Body of pancreas (tissue), 4 donors: Measurements from ENCODE around the gene KIRREL3. TPM values are rescaled to one million over a fixed set of nuclear protein-coding genes. Genes with fewer than 3 reads are reported as not detected.

Experiments used
- ATAC-seq: fragments of 150-250 bp; one replicate; pipeline ENCODE4 v1.9.1; 2016
- DNase-seq, 4 donors: peaks; one replicate each; pipeline ENCODE4 v3.0.0-alpha.2; 2019
- H3K27ac ChIP-seq, 4 donors: fragments of 200-600 bp; sonication (generic); 1 replicate in 3 of 4; 2 replicates in 1 of 4; pipeline versions ENCODE4 v1.5.1 to v1.6.1; 2016 to 2019; ENCODE audit warnings: mild to moderate bottlenecking in 1 of 4, mixed read lengths in 1 of 4, moderate library complexity in 1 of 4
- H3K27me3 ChIP-seq, 2 donors: fragments of 200-600 bp; sonication (generic); one replicate each; pipeline ENCODE4 v1.6.0; 2016; ENCODE audit warnings: mild to moderate bottlenecking in 1 of 2
- H3K36me3 ChIP-seq, 2 donors: fragments of 200-600 bp; sonication (generic); replicated peaks in 1 of 2; 2 replicates each; pipeline ENCODE4 v1.5.1; 2016; ENCODE audit warnings: low read depth in 2 of 2; ENCODE audit not compliant: insufficient read depth in 1 of 2
- H3K4me1 ChIP-seq: fragments of 200-600 bp; sonication (generic); one replicate; pipeline ENCODE4 v1.6.0; 2016
- H3K4me3 ChIP-seq, 2 donors: fragments of 200-600 bp; sonication (generic); 1 replicate in 1 of 2; 2 replicates in 1 of 2; pipeline ENCODE4 v1.5.1; 2016 to 2019
- H3K9me3 ChIP-seq, 3 donors: fragments of 200-600 bp; sonication (generic); 1 replicate in 2 of 3; 2 replicates in 1 of 3; pipeline ENCODE4 v1.5.1; 2016
- POLR2A ChIP-seq, 3 donors: fragments of 450-650 bp; IDR thresholded peaks; one replicate each; pipeline ENCODE4 v1.6.1; 2016; ENCODE audit warnings: antibody characterized with exemption in 3 of 3, mild to moderate bottlenecking in 2 of 3
- WGBS, 2 donors: methylation state at CpG; one replicate each; pipeline ENCODE4 v1.1.5; 2017; 5-methylcytosine and 5-hydroxymethylcytosine counted together
- intact Hi-C: fragments of 100-400 bp; cut with DNase I; formaldehyde crosslinking; loops from one replicate; pipeline ENCODE4 v1.15.1; 2023
- total RNA-seq, 2 donors: library from RNA; depleted of rRNA; stranded (reverse); fragments of >200 nt; gene quantifications; one replicate each; pipeline ENCODE4 v1.1.0, GENCODE V29; 2016
- TF ChIP-seq, protein P1 (sequence below), 7 experiments: fragments of 450-650 bp in 4 of 7; fragments of 200-600 bp in 3 of 7; sonication (generic) in 3 of 7; IDR thresholded peaks; one replicate each; pipeline ENCODE4 v1.5.1; 2016 to 2019; ENCODE audit warnings: antibody characterized with exemption in 7 of 7

The KIRREL3 gene
- total RNA-seq, 2 donors from 2014 or later = 0.26 TPM; not detected in 1

DNA sequence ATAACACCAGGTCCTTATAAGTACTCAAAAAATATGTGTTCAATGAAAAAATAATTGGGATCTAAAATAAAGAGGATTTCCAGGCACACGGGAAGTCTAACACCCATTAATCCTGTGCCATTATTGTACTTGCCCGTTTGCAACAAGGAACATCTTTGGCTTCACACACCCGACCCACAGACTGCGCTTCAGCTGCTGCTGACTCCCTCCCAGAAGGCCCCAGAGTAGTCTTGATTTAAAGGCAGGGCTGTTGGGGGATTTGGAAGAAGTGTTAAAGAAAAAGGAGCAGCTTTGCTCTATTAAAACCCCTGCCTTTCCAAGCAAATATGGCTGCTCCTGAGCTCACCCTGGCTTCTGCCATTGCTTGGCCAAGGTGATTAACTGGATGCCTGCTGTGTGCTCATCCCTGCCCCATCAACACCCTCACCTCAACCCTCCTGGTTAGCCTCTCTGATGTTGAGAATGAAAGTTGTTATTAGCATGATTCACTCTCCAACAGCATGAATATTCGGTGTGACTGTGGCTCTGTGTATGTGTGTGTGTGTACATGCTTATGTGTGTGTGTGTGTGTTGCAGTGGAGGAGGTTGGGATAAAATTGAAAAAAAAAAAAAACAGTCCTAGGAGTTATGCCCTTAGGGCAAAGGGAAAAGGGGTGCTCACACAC lies 76.1 kb downstream of the KIRREL3 start:
- Histone ChIP-seq H3K4me1 (no peaks in the 10 kb centered on the region), H3K27ac (no peak overlapping the region), H3K4me3 (no peak overlapping the region), H3K9me3 (no peaks in the 10 kb centered on the region), H3K27me3 (no peaks in the 10 kb centered on the region), H3K36me3 (no peaks in the 10 kb centered on the region)
- intact Hi-C loops = no loop called here
- no peak for ATAC-seq
- no peak for DNase-seq
- WGBS, 2 donors = 53 to 60% methylated on average over 5 of the region's 5 CpGs
- TF ChIP-seq, protein P1, sequence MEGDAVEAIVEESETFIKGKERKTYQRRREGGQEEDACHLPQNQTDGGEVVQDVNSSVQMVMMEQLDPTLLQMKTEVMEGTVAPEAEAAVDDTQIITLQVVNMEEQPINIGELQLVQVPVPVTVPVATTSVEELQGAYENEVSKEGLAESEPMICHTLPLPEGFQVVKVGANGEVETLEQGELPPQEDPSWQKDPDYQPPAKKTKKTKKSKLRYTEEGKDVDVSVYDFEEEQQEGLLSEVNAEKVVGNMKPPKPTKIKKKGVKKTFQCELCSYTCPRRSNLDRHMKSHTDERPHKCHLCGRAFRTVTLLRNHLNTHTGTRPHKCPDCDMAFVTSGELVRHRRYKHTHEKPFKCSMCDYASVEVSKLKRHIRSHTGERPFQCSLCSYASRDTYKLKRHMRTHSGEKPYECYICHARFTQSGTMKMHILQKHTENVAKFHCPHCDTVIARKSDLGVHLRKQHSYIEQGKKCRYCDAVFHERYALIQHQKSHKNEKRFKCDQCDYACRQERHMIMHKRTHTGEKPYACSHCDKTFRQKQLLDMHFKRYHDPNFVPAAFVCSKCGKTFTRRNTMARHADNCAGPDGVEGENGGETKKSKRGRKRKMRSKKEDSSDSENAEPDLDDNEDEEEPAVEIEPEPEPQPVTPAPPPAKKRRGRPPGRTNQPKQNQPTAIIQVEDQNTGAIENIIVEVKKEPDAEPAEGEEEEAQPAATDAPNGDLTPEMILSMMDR (IDR thresholded peaks at IDR 0.05) = no peak
- no peak for TF ChIP-seq POLR2A (IDR thresholded peaks at IDR 0.05)

DNA sequence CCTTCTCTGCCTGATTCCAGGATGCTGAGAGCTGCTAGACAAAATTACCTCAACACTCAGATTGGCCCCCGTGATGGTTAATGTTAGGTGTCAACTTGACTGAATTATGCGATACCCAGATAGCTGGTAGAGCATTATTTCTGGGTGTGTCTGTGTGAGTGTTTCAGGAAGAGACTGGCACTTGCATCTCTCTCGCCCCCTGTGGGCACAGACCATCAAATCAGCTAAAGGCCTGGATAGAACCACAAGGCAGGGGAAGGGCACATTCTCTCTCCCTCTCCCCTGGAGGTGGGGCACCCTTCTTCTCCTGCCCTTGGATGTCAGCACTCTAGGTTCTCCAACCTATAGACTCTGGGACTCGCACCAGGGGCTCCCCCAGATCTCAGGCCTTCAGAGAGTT lies 79.7 kb downstream of the KIRREL3 start:
- Histone ChIP-seq H3K36me3 (no peaks in the 10 kb centered on the region), H3K27me3 (no peaks in the 10 kb centered on the region), H3K9me3 (no peaks in the 10 kb centered on the region), H3K4me3 (no peak overlapping the region), H3K27ac (no peak overlapping the region), H3K4me1 (no peaks in the 10 kb centered on the region)
- TF ChIP-seq, protein P1 (IDR thresholded peaks at IDR 0.05) = no peak
- no peak for TF ChIP-seq POLR2A (IDR thresholded peaks at IDR 0.05)
- no peak for DNase-seq
- ATAC-seq = no peak
- 85 to 94% methylated on average over 4 of the region's 4 CpGs for WGBS, 2 donors
- intact Hi-C loops = no loop called here

DNA sequence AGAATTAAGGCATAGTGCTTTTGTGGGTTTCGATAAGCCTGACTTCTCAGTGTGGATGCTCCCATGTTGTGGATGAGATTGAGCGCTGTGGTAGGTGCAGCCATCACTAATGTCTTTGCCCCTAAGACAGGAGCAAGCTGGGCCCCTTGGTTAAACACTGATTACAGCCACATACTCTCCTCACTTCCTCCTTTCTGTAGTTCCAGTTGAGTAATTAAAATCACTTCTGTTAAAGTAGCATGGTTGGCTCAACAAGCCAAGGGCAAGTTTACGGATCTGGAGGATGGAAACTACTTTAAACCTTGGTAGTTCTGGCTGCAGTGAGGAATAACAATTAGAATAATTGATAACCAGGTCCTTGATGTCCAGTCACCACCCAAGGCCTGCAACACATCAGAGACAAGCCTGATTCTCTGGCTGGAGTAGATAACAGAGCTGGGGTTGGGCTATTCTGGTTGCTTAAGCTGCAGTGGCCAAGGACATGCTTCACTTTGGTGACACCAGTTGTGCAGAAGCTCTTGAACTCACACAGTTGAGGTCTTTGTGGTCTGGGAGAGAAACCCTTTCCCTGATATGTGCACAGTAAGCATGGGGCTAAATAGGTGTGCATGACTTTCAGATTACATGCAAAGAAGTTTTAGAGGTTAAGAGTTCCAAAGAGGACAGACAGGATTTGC lies 81.3 kb downstream of the KIRREL3 start:
- TF ChIP-seq POLR2A (IDR thresholded peaks at IDR 0.05) = no peak
- TF ChIP-seq, protein P1 (IDR thresholded peaks at IDR 0.05) = no peak
- H3K36me3 ChIP-seq = no peaks in the 10 kb centered on the region
- no peaks in the 10 kb centered on the region for H3K4me1 ChIP-seq
- no peak overlapping the region for H3K4me3 ChIP-seq
- ATAC-seq = no peak
- no peak overlapping the region for H3K27ac ChIP-seq
- no peak for DNase-seq
- intact Hi-C loops = no loop called here
- no peaks in the 10 kb centered on the region for H3K9me3 ChIP-seq
- 67 to 82% methylated on average over 3 of the region's 3 CpGs for WGBS, 2 donors
- H3K27me3 ChIP-seq = no peaks in the 10 kb centered on the region

DNA sequence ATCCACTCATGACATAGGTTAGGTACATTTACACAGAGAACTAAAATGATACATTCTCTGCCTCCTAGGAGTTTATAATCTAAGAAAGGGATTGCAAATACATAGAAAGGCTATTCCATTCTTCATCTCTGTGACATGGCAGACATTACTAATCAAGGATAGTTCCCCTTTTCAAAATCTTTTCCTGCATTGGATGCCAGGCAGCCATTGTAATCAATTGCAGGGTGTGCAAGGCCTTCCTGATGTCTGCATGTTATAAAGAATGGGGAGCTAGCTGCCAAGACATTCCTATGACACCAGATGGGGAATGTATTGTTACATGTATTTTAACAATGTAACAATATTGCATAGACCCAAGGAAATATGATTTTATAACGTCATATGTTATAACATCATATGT lies 82.0 kb downstream of the KIRREL3 start:
- H3K27ac ChIP-seq = no peak overlapping the region
- no peaks in the 10 kb centered on the region for H3K4me1 ChIP-seq
- WGBS, 2 donors = 59 to 65% methylated on average over 1 of the region's 1 CpG
- intact Hi-C loops = no loop called here
- no peak for ATAC-seq
- no peaks in the 10 kb centered on the region for H3K27me3 ChIP-seq
- no peaks in the 10 kb centered on the region for H3K9me3 ChIP-seq
- no peak for DNase-seq
- no peak overlapping the region for H3K4me3 ChIP-seq
- TF ChIP-seq, protein P1 (IDR thresholded peaks at IDR 0.05) = no peak
- no peak for TF ChIP-seq POLR2A (IDR thresholded peaks at IDR 0.05)
- no peaks in the 10 kb centered on the region for H3K36me3 ChIP-seq
